ENCODE results near the gene SH3RF2. TPM values are rescaled to one million over a fixed set of nuclear protein-coding genes. Genes with fewer than 3 reads are reported as not detected.
A peak's percentile ranks its signal among the peaks of the same experiment; 100 is the strongest.

The SH3RF2 gene
- total and polyA plus RNA-seq, 9 of the 15 experiments (the other 6 are each of a cell fraction or from before 2014, with no cell fraction given) = 0.05 TPM; not detected in 8

DNA sequence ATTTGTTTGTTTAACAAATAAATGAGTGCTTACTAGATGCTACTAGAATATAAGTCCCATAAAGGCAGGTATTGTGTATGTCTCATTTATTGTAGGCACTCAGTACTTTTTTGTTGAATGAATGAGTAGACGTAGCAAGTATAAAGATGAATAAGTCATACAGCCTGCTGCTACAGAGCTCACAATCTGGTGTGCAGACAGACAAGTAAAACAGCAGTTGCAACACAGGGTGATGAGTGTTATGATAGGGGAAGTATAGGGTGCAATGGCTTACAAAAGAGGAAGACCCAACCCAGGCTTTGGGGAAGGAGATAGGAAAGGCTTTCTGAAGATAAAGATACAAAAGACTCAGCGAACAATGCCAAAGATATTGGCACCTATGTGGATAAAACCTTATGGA, 47.7 kb downstream of the SH3RF2 start (continued):
- TF ChIP-seq, protein P1, sequence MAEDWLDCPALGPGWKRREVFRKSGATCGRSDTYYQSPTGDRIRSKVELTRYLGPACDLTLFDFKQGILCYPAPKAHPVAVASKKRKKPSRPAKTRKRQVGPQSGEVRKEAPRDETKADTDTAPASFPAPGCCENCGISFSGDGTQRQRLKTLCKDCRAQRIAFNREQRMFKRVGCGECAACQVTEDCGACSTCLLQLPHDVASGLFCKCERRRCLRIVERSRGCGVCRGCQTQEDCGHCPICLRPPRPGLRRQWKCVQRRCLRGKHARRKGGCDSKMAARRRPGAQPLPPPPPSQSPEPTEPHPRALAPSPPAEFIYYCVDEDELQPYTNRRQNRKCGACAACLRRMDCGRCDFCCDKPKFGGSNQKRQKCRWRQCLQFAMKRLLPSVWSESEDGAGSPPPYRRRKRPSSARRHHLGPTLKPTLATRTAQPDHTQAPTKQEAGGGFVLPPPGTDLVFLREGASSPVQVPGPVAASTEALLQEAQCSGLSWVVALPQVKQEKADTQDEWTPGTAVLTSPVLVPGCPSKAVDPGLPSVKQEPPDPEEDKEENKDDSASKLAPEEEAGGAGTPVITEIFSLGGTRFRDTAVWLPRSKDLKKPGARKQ (CRISPR knock-in tag; IDR thresholded peaks at IDR 0.05) = no peak
- 0 out of 2 replicates have a peak, but pooled peaks have one; percentile 15 for TF ChIP-seq FOSL1 (tag; conservative IDR thresholded peaks at IDR 0.05)
- TF ChIP-seq ZNF507 (tag; conservative IDR thresholded peaks at IDR 0.05) = no peak
- no peak for TF ChIP-seq KLF10 (CRISPR knock-in tag; IDR thresholded peaks at IDR 0.05)
- TF ChIP-seq, protein P2, sequence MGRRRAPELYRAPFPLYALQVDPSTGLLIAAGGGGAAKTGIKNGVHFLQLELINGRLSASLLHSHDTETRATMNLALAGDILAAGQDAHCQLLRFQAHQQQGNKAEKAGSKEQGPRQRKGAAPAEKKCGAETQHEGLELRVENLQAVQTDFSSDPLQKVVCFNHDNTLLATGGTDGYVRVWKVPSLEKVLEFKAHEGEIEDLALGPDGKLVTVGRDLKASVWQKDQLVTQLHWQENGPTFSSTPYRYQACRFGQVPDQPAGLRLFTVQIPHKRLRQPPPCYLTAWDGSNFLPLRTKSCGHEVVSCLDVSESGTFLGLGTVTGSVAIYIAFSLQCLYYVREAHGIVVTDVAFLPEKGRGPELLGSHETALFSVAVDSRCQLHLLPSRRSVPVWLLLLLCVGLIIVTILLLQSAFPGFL (CRISPR knock-in tag; IDR thresholded peaks at IDR 0.05) = no peak
- no peak for TF ChIP-seq RAD51 (IDR thresholded peaks at IDR 0.05; ENCODE audit: borderline replicate concordance, low read depth)
- TF ChIP-seq ZNF347 (CRISPR knock-in tag; IDR thresholded peaks at IDR 0.05; ENCODE audit: low read depth) = no peak
- no peak for TF ChIP-seq RBM25 (IDR thresholded peaks at IDR 0.05; ENCODE audit: low read depth, low read length, severe bottlenecking)
- peak; percentile 57 for TF ChIP-seq CEBPB (tag; IDR thresholded peaks at IDR 0.05)
- TF ChIP-seq TGIF2 (CRISPR knock-in tag; IDR thresholded peaks at IDR 0.05) = no peak
- TF ChIP-seq MYNN (IDR thresholded peaks at IDR 0.05) = no peak
- TF ChIP-seq MYNN (CRISPR knock-in tag; IDR thresholded peaks at IDR 0.05) = no peak
- no peak for TF ChIP-seq CEBPG (CRISPR knock-in tag; IDR thresholded peaks at IDR 0.05)
- TF ChIP-seq CEBPG (tag; conservative IDR thresholded peaks at IDR 0.05 in 1 of 2, IDR thresholded peaks at IDR 0.05 in 1 of 2) = peak in 1 of 2 experiments; percentile 44; a peak in 1 of 4 replicates
- no peak for TF ChIP-seq MCM2 (IDR thresholded peaks at IDR 0.05; ENCODE audit: low read depth)
- no peak for TF ChIP-seq SIX5 (IDR thresholded peaks at IDR 0.05; ENCODE audit: borderline replicate concordance in 1 of 2, insufficient read depth in 1 of 2, low read depth in 1 of 2, low read length in 2 of 2)

Measured in K562 (cell line).